ENCODE data around the gene DEFB113.
"Not testable (repeated sequence)": the region's sequence is repeated elsewhere in the genome, so short reads cannot be mapped to it uniquely, and the experiment has no call there.

The DEFB113 gene, protein sequence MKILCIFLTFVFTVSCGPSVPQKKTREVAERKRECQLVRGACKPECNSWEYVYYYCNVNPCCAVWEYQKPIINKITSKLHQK

GRCh38 chr6:49969605-49970004, at the start of gene DEFB113:
TSS of gene DEFB113 (minus strand) at chr6:49969625. CDS start at chr6:49969625, 0 bp downstream.
- DNase-seq (ENCODE audit: low spot score): no peak

- DNase-seq (ENCODE audit: low spot score): no peak
Observed at GRCh38 chr6:50007819-50008218, 38.4 kb upstream of the DEFB113 start.

GRCh38 chr6:50003139-50003538, 33.7 kb upstream of the DEFB113 start:
- no peak for DNase-seq (ENCODE audit: low spot score)

- DNase-seq (ENCODE audit: low spot score): no peak
Observed at GRCh38 chr6:49995278-49995677, 25.9 kb upstream of the DEFB113 start.

GRCh38 chr6:49988900-49989299, 19.5 kb upstream of the DEFB113 start:
- DNase-seq (ENCODE audit: low spot score): no peak

DNA sequence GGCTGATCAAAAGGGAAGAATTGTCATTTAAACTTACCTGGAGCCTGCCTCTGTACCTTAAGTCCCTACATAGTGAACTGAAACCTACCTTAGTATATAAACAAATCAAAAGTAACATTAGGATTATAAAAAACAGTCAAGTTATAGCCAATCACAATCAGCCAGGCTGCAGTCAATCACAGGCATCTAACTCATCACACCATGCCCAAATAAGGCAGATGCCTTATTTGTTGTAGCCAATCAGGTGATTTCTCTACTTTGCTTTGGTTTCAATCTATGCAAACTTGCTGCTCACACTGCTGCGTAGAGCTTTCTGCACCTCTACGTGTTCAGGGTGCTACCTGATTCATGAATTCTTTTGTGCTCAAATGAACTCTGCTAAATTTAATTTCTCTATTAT, 18.3 kb upstream of the DEFB113 start:
- DNase-seq (ENCODE audit: low spot score): no peak

GRCh38 chr6:49986551-49986950, 17.1 kb upstream of the DEFB113 start:
- no peak for DNase-seq (ENCODE audit: low spot score)

GRCh38 chr6:49982046-49982445, 12.6 kb upstream of the DEFB113 start:
- DNase-seq (ENCODE audit: low spot score): no peak

DNA sequence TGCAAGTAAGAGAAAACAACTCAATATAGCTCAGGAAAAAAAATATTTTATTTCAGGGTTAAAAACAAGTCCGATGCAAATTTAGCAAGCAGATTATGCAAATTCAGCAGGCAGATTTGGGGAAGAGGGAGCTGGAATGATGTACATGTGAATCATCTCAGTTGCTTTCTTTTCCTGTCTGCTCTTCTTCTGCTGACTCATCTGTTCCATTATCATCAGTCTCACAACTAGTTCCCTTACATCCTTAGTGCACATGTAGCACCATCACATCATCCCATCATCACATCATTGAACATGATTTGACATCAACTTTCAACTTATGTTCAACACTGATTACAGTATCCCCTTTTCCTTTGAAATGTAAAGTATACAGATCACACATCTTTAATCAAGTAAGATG, 11.5 kb upstream of the DEFB113 start:
- no peak for DNase-seq (ENCODE audit: low spot score)

DNA sequence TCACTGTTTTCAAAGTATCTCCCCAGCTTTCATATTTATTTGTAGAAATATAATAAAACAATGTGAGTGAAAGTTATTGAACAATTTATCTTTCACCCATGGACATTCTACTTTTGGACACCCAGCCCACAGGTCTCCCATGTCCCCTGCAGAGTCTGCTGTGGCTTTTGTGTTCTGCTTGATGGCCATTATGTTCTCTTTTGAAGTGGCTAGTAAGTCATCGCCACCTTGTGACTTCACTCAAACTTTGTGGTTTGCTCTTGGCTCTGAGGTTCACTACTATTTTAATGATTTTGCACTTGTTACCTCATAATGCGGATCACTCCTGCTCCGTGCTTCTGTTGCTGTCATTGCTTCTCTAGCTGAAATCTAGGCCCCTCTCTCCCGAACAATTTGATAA, 10.2 kb upstream of the DEFB113 start:
- no peak for DNase-seq (ENCODE audit: low spot score)

- no peak for DNase-seq (ENCODE audit: low spot score)
Observed at GRCh38 chr6:49978332-49979226, 9.2 kb upstream of the DEFB113 start.

- no peak for DNase-seq (ENCODE audit: low spot score)
Observed at GRCh38 chr6:49966823-49967222, 2.6 kb downstream of the DEFB113 start.

- DNase-seq (ENCODE audit: low spot score): no peak
Observed at GRCh38 chr6:49966334-49966733, 3.1 kb downstream of the DEFB113 start.

- DNase-seq (ENCODE audit: low spot score): no peak
Observed at GRCh38 chr6:49964064-49964463, 5.4 kb downstream of the DEFB113 start, which contains the start of gene DEFB114. TSS of gene DEFB114 (minus strand) at chr6:49964164. CDS start at chr6:49964105, 59 bp downstream.

DNA sequence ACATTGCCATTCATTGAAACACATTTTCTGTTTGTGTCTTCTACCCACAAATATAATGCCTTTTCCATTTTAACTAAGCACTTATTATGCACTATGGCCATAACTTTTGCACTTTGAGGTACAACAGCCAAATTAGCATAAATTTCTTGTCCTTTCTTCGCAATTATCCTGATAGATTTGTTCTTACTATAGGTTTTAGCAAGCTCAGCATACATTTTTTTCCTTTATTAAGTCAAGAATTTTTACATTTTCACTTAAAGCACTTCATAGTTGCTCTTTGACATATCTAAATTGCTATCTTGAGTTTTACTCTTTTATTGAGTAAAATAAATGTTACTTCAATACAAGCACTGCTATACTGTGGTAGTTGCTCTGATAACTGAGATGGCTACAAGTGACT, 11.2 kb downstream of the DEFB113 start:
- DNase-seq (ENCODE audit: low spot score): no peak

GRCh38 chr6:49955847-49956246, 13.6 kb downstream of the DEFB113 start:
- no peak for DNase-seq (ENCODE audit: low spot score)

- DNase-seq (ENCODE audit: low spot score): no peak
Observed at GRCh38 chr6:49951926-49952325, 17.5 kb downstream of the DEFB113 start.

DNA sequence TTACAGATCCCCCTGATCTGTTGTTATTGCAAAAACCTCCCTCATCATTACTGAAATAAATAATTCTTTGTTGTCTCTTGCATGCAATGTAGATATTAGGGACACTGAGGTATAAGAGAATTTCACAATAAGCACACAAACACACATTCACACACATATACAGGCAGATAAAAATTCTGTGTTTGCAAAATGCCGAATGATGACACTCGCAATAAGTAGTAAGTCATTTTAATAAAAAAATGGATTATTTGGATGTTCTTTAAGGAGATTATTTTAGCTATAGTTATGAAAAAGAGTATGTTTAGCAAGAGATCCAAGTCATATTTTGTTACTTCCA, 19.0 kb downstream of the DEFB113 start:
- no peak for DNase-seq (ENCODE audit: low spot score)

DNA sequence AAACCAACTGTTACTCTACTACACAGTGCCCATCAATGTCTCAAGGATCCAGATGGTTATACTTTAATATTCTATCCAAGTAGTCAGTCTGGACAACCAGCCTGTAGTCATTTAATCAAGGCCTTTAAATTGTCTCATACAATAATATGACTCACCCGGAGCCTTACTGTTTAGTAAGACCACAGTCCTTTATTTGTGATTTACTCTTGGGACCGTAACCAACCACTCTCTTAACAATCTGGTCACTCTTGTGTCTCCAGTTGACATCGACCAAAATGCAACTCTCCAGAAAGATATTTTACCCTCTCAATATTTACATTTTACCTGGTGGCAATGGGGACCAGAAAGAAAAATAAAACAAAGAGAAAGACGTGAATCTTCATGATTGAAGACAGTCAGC, 20.4 kb downstream of the DEFB113 start:
- no peak for DNase-seq (ENCODE audit: low spot score)

DNA sequence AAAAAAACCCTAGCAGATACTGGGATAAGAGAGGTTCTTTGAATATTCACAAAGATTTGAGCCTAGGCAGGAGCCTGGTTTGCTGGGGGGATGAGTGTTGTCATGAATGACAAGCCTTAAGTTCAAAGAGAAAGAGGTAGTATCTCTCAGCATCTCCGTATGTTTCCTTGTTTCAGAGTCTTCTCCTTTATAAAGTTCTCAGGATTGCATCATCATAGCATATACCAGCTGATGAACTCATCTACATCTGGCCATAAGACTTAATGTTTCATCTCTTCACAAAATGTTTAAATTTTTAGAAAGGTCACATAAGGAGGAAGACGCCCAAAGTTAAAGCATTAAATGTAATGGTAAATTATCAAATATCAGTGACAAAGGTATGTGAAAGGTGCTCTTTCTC, 22.6 kb downstream of the DEFB113 start:
- no peak for DNase-seq (ENCODE audit: low spot score)

- DNase-seq (ENCODE audit: low spot score): not testable (repeated sequence)
Observed at GRCh38 chr6:49944068-49944467, 25.4 kb downstream of the DEFB113 start.

- DNase-seq (ENCODE audit: low spot score): no peak
Observed at GRCh38 chr6:49939993-49940498, 29.4 kb downstream of the DEFB113 start.

GRCh38 chr6:49937811-49938210, 31.6 kb downstream of the DEFB113 start:
- DNase-seq (ENCODE audit: low spot score): no peak

GRCh38 chr6:49937017-49937416, 32.4 kb downstream of the DEFB113 start:
- no peak for DNase-seq (ENCODE audit: low spot score)
